Measurements from ENCODE around the gene COL9A2.
"Not testable (repeated sequence)": the region's sequence is repeated elsewhere in the genome, so short reads cannot be mapped to it uniquely, and the experiment has no call there.

The COL9A2 gene

DNA sequence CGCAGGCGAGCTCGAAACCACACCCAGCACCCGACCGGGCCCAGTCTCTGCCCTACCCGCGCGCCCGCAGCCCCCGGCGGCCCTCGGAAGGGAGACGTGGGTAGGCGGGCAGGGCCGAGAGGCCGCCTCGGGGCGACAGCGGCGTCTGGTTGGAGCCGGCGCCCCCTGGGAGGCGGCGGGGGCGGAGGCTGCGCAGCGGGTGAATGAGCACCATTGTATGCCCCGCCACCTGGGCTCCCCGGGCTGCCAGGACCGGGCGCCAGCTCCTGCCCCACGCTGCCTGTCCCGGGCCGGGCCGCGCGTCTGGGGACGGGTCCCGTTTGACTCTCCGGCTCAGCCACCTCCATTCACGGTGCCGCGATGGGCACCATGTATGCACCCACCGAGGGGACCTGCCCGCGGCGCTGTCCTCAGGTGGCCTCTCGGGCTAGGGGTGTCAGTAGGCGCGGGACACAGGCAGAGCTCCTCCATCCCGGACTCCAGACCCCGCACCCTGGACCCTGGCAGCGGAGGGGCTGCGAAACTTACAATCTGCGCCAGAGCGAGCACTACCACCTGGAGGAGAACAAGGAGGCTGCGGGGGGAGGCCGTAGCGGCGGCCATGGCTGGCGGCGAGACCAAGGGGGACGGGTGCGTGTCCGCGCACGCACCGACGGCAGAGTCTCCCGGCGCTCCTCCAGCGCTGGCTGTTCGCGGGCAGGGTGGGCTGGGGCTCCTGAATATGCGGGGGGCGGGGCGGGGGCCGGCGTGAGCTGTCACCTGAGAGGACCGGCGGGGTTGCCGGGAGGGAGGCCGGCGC, at the start of gene COL9A2:
TSS of gene COL9A2 (minus strand) at position 692 of the 799 bp plus-strand sequence. CDS start at position 603, 89 bp downstream.
- ATAC-seq: peak; percentile 50 to 67

DNA sequence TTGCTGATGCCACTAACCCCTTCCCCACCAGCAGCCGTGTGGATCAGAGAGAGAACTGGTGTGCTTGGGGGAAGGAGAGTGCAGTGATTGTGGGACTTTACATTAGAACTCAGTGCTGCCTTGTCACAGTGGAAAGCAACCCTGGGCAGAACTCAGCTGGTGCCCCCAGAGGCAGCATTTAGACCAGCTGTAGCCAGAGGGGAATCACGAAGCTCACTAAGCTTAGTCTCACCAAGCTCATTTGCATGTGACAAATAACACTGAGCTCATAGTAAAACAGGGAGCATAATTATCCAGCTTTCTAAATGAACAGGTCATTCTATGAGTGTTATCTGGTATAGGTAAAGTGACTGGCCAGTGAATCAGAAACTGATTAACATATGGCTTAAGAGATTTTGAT, 46.6 kb upstream of the COL9A2 start:
- ATAC-seq: peak; percentile 98 to 99

DNA sequence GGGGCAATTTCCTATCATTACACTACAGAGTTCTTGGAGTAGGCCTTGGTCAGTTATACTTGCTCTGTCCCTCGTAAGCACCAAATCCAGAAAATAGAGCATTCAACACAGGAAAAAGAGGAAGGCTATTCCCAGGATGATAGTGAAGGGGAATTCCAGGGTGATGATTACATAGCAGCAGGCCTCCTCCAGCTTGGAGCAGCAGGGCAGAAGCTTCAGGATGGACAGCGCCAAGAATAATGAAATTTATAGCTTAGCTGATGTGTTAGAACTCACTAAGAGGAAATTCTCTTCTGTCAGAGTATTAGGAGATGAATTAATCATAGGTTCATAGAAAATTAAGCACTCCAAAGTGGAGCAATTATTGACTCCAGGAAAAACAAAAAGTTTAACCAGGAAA, 45.6 kb upstream of the COL9A2 start:
- ATAC-seq: no peak

DNA sequence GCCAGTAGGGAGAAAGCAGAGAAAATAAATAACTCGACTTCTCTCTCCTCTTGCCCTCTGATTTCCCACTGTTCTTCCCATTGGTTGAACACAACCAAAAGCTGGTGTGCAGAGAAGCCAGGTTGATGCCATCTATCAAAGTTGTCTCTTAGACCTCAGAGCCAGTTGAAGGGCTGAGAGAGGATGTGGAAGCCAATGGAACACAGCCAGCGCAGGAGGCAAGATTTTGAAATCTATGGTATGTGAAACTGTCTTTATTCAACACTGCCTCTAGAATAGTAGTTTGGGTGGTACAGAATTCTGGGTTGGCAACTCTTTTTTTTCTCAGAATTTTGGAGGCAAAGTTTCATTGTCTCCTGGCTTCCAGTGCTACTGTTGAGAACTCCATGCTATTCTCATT, 45.1 kb upstream of the COL9A2 start:
- ATAC-seq: no peak

DNA sequence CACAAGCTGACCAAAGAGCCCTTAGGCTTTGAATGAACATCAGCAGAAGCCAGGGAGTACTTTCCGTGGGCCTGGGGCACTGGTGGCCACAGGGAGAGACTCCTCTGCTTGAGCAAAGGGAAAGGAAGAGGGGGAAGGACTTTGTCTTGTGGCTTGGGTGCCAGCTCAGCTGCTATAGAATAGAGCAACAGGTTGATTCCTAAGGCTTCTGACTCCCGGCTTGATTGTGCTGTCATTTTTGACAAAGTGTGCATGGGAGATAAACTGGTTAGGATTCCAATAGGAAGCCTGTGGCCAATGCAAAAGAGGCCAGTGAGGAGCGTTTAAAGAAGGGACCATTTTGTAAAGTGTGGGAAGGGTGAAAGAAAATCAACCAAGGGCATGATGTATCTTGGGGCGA, 44.6 kb upstream of the COL9A2 start:
- no peak for ATAC-seq

DNA sequence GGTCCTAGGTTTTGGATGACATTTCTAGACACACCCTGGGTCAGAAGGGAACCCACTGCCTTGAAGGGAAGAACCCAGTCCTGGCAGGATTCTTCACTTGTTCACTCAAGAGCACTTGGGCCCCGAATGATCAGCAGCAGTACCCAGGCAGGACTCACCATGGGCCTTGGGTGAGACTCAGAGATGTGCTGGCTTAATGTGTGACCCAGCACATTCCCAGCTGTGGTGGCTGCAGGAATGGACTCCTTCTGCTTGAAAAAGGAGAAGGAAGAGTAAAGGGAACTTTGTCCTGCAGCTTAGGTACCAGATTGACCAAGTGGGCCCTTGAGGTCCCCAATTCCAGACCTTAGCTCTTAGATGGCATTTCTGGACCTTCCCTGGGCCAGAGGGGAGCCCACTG, 44.1 kb upstream of the COL9A2 start:
- no peak for ATAC-seq

DNA sequence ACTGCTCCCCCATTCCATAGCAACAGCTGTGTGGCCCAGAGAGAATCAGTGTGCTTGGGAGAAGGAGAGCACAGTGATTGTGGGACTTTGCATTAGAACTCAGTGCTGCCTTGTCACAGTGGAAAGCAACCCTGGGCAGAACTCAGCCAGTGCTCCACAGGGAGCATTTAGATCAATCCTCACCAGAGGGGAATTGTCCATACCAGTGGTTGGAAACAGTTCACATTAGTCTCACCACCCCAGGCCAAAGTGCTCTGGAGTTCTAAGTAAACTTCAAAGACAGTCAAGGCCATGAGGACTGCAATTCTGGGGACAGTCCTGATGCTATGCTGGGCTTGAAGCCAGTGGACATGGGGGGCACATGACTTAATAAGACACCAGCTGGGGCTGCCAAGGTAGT, 43.5 kb upstream of the COL9A2 start:
- ATAC-seq: no peak

DNA sequence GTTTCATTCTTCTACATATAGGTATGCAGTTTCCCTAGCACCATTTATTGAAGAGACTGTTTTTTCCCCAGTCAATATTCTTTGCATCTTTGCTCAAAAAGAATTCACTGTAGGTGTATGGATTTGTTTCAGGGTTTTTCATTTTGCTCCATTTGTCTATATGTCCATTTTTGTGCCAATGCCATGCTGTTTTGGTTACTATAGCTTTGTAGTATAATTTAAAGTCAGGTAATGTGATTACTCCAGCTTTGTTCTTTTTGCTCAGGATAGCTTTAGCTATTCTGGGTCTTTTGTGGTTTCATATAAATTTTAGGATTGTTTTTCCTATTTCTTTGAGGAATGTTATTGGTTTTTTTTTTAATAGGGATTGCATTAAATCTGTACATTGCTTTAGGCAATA, 40.5 kb upstream of the COL9A2 start:
- ATAC-seq: no peak

DNA sequence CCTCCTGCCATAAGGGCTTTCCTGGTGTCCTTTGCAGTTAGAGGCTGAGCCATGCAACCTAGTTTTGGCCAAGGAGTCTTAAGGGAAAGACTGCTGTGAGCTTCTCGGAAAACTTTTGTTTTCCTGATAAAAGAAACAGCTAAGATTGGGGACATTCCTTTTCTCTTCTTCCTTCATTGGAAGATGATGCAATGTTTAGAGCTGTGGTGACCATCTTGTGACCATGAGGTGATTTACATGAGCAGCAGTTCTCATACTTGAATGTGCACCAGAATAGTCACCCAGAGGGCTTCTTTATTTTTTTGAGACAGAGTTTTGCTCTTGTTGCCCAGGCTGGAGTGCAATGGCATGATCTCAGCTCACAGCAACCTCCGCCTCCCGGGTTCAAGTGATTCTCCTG, 36.0 kb upstream of the COL9A2 start:
- ATAC-seq: no peak

DNA sequence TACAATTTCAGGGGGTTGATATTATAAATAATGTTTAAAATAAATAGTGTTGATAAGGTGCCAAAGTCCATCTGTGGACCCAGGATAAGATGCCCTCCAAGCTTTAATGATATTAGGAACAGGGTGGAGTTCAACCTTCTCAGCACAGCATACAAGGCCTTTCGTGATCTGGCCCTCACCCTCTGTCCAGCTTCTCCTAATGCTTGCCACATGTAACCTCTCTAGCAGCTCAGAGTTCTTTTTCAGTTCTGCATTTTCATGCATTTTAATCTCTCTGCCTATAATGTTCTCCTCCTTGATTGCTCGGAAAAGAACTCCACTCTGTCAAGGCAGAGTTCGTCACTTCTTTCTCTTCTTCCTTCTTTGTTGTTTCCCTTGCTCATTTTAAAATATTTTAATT, 35.0 kb upstream of the COL9A2 start:
- ATAC-seq: no peak

DNA sequence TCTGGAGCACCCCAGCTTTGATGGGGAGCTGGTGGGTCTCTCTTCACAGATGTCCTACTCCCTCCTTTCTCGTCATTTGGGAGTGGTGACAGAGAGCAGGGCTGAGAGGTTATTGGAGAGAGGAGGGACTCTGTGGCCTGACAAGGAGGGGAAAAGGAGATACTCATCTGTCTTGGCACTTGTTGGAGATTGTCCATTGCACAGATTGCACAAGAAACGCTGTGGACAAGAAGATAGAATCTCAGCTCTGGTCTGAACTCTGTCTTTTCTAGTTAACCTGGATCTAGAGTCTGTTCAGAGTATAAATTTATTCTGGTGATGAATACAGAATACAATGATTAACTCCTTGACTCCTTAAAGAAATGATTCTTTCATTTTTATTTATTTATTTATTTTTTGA, 34.0 kb upstream of the COL9A2 start:
- ATAC-seq: no peak

DNA sequence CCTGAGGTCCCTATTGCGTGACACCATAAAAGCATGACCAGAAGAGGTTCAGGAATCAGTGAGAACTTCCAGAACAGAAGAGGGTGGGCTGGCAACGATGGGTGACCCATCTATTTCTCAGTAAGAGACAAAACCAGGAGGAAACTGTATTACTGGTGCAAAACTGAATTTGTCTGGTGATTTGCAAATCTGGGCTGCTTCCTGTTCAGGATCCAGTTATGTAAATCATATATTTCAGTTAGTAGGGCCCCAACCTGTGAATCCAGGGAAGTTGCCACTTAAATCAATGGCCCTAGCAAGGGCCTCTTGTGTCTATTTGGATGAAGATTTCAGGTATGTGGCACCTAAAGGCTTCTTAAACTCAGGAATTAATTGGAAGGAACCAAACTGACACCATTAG, 33.3 kb upstream of the COL9A2 start:
- ATAC-seq: no peak

DNA sequence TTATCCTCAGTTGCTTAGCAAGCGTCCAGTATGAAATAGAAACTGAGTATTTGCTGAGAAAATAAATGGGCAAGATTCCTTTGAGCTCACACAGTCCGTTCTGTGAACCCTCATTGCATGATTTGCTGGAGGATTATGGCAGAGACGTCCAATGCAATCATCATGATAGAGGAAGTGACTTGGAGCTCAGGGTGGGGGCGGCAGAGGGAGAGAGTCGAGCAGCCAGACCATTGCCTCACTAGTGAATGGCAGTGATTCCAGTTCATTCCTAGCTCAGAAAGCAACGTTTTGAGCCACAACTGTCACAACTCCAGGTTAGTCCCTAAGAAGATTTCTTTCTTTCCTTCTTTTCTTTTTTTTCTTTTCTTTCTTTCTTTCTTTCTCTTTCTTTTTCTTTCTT, 27.5 kb upstream of the COL9A2 start:
- peak in 1 of 2 donors; percentile 57 for ATAC-seq

DNA sequence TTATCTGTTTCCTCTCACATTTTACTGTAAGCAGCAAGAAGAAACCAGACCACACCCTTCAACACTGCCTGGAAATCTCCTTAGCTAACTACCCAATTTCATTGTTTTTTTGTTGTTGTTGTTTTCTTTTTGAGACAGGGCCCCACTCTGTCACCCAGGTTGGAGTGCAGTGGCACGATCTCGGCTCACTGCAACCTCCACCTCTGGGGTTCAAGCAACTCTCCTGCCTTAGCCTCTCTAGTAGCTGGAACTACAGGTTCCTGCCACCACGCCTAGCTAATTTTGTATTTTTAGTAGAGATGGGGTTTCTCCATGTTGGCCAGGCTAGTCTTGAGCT, 25.3 kb upstream of the COL9A2 start:
- ATAC-seq: peak in 1 of 2 donors; percentile 21

DNA sequence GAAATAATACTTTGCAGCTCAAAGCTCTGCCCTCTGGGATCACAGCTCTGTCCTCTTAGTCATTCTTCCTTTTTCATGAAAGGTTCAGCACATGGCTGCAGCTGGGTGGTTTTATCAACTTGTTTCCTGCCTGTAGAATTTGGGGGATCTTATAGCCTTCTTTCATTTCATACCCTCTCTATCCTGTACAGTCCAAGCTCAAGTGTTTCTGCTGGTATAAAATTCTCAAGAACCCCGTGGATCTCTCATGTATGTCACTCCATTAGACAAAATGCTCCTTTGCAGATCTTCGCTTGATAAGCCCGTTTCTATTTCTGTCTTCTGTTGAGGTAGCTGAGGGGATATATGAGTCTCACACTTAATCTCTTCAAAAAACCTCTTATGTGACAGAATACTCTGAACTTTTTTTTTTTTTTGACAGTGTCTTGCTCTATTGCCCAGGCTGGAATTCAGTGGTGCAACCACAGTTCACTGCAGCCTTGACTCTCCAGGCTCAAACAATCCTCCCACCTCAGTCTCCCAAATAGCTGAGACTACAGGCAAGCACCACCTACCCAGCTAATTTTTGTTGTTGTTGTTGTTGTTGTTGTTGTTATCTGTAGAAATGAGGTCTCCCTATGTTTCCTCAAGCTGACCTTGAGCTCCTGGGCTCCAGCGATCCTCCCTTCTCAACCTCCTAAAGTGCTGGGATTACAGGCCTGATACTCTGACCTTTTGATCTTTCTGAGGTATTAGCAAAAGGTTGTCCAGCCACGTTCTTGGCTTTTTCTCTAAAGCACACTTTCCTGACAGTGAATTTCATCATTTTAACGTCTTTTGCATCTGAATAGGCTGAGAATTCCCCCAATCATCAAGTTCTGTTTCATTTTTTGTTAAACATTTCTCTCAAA, 24.6 kb upstream of the COL9A2 start:
- ATAC-seq: peak; percentile 24 to 55

DNA sequence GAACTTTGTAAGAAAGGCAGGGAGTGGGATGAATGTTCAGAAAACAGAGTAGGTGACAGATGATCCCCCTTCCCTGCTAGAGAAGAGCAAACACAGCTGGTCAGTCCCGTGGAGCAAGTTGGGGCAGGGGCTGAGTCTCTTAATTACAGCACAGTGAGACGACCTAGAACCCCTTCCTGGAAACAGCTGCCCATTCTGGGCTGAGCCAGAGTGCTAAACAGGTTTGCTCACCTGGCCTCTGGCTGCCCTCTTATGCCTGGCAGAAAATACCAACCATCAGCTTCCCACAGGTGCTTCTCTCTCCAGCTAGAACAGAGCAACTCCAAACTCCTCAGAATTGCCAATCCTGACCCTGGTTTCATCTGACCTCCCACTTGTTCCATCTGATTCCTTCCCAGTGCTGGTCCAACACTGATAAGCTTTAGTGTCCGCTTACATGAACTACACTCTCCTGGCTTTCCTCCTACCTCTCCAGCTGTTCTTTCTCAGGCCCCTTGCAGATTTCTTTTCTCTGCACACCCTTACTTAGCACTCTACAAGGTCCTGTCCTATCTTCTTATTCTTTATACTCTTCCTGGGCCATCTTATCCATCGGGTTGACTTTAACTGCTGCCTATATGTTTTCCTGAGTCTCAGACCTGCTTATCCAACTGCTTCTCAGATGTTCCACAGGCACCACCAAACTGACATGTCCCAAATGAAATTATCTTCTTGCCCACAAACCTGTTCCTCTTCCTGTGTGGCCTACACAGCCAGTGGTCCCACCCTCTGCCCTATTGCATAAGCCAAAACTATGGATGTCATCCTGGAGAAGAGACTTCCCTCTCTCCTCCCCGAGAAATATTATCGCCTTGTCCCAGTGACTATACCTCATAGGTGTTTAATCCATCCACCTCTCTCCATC, 22.6 kb upstream of the COL9A2 start:
- no peak for ATAC-seq

DNA sequence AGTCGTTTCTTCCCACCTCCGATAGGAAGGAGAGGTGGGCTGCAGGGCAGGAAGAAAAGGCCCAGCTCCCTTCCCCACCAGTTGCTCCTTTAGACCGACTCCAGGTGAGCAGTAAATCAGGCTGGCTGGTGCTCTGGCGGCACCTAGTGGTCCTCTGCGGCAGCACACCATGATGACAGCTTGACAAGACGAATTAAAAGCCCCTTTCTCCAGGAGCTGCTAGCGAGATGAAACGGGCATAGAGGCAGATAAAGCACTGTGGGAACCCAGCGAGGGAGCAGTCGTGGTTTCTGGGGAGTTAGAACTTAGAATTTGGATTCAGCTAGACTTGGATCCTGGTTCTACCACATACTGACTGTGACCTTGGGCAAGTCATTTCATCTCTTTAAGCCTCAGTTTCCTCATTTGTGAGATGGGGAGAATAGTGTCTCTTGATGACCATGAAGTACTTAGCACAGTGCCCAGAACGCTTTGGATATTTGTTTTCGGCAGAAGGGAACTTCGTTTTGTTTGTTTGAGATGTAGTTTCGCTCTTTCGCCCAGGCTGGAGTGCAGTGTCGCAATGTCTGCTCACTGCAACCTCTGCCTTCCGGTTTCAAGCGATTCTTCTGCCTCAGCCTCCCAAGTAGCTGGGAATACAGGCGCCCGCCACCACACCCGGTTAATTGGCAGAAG, 21.8 kb upstream of the COL9A2 start:
- ATAC-seq: peak; percentile 60 to 86

DNA sequence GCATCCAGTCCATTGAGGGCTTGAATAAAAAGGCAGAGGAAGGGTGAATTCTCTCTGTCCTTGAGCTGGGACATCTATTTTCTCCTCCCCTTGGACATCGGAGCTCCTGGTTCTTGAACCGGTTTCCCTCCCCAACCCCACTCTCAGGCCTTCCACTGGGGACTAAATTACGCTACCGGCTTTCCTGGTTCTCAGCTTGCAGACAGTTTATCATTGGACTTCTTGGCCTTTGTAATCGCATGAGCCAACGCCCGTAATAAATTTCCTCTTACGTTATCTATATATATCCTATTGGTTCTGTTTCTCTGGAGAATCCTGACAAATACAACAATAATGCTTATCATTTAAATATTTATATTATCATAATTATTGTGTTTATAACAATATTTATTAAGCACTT, 20.4 kb upstream of the COL9A2 start:
- ATAC-seq: no peak

DNA sequence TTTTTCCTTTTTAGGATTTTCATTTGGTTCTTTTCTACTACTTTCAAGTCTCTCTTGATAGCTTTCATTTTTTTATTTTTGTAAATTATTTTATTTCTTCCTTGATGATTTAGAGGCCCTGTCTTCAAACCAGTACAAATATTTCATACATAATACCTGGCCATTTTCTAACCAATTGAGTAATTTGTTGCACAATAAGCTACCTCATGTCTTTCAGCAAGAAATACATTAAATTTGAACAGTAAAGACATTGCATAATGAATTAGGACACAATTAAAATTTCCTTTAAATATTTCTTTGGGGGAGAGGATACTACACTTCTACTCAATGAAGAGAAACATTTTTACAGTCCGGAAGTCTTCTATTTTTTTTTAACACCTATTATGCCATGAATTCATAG, 15.6 kb upstream of the COL9A2 start:
- ATAC-seq: no peak

DNA sequence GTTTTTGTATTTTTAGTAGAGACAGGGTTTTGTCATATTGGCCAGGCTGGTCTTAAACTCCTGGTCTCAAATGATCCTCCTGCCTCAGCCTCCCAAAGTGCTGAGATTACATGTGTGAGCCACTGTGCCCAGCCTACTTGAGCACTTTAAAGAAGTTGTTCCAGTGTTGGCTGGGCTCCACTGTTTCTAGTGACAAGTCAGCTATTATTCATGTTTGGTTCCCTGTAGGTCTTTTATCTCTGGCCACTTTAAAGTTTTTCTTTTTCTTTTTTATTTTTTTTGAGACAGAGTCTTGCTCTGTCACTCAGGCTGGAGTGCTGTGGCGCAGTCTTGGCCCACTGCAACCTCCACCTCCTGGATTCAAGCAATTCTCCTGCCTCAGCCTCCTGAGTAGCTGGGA, 14.3 kb upstream of the COL9A2 start:
- ATAC-seq: not testable (repeated sequence)

DNA sequence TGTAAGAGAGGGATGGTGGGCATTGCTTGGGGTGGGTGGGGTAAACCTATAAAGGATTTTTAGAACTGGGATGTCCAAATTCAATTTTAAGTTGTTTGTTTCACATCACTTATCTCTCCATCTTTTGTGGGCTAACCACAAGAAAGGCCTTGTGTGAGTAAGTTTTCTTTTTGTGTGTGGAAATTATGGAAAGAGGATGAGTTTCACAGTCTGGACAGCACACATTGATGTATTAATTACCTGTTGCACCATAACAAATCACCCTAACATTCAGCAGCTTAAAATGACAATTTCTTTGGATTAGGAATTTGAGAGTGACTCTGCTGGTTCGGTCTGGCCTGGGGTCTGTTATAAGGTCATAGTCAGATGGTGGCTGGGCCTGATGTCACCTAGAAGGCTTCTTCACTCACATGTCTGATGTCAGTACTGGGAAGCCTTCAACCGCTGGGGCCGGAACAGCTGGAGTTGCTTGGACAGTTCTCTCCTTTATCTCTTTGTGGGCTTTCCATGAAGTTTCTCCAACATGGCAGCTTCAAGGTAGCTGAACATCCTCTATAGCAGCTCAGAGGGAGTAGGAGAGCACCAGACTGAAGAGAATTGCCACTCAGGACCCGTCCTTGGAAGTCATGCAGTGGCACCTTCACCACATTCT, 2.0 kb upstream of the COL9A2 start:
- no peak for ATAC-seq

DNA sequence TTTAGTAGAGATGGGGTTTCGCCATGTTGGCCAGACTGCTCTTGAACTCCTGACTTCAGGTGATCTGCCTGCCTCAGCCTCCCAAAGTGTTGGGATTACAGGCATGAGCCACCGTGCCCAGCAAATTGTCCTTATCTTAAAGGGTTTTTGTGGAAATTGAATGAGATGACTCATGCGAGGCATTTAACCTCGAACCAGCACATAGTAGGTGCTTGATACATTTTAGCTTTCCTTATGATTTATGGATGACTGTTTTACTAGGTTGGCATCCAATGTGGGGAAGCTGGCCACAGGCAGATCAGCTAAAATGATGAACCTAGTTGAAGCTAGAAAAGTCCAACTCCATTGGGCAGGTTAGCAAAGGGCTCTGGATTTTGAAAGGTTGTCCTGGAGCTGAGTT, 1.4 kb upstream of the COL9A2 start:
- no peak for ATAC-seq
